ENCODE results near the gene UBE2QL1. TPM values are rescaled to one million over a fixed set of nuclear protein-coding genes. Genes with fewer than 3 reads are reported as not detected.

The UBE2QL1 gene
- total RNA-seq, 1 experiment from 2014 or later: not detected

DNA sequence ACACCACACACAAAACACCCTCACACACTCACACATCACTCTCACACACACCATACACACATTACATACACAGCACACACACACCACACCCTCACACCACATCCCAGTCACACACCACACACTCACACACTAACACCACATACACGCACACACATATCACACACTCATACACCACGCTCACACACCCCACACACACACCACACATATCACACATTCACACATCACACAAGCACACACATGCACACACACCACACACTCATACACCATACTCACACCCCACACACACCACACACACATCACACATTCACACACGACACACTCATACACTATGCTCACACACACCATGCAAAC, 543 bp upstream of the UBE2QL1 start:
- Mint-ChIP-seq H3K36me3 (ENCODE audit: insufficient read depth, unreplicated experiment) (no peaks in the 10 kb centered on the region), H3K9me3 (ENCODE audit: unreplicated experiment) (peaks cover under 1% of the 10 kb centered on the region), H3K27ac (ENCODE audit: unreplicated experiment) (no peak overlapping the region), H3K27me3 (ENCODE audit: insufficient read depth, unreplicated experiment) (peaks cover 26% of the 10 kb centered on the region), H3K4me3 (ENCODE audit: unreplicated experiment) (no peak overlapping the region), H3K4me1 (ENCODE audit: low read depth, unreplicated experiment) (peaks cover 9% of the 10 kb centered on the region)
- POLR2A ChIA-PET: no interaction called here
- 0 out of 2 replicates have a peak, but pooled peaks cover 2% of the 10 kb centered on the region for H3K27me3 ChIP-seq (replicated peaks; ENCODE audit: control insufficient read depth, insufficient read depth, low read length)
- H3K9me3 ChIP-seq: no peaks in the 10 kb centered on the region
- DNase-seq: no peak
- H3K4me3 ChIP-seq (ENCODE audit: low read depth, low read length): no peak overlapping the region
- CTCF ChIA-PET: no interaction called here
- H3K4me1 ChIP-seq: peaks cover 4% of the 10 kb centered on the region
- H3K36me3 ChIP-seq (ENCODE audit: control insufficient read depth, insufficient read depth, low read length): no peaks in the 10 kb centered on the region
- intact Hi-C loops (cut with micrococcal nuclease; ENCODE audit: unreplicated experiment): loop anchor here (1.0 kb wide), 1 partner anchor 64 kb away; no protein-coding TSS in a partner anchor
- BruUV-seq (replicated peaks): no TSS peak
- TF ChIP-seq, protein P1, sequence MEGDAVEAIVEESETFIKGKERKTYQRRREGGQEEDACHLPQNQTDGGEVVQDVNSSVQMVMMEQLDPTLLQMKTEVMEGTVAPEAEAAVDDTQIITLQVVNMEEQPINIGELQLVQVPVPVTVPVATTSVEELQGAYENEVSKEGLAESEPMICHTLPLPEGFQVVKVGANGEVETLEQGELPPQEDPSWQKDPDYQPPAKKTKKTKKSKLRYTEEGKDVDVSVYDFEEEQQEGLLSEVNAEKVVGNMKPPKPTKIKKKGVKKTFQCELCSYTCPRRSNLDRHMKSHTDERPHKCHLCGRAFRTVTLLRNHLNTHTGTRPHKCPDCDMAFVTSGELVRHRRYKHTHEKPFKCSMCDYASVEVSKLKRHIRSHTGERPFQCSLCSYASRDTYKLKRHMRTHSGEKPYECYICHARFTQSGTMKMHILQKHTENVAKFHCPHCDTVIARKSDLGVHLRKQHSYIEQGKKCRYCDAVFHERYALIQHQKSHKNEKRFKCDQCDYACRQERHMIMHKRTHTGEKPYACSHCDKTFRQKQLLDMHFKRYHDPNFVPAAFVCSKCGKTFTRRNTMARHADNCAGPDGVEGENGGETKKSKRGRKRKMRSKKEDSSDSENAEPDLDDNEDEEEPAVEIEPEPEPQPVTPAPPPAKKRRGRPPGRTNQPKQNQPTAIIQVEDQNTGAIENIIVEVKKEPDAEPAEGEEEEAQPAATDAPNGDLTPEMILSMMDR (IDR thresholded peaks at IDR 0.05; ENCODE audit: insufficient read depth in 1 of 2, low read depth in 1 of 2, low read length in 1 of 2, severe bottlenecking in 1 of 2, unreplicated experiment in 1 of 2): no peak

DNA sequence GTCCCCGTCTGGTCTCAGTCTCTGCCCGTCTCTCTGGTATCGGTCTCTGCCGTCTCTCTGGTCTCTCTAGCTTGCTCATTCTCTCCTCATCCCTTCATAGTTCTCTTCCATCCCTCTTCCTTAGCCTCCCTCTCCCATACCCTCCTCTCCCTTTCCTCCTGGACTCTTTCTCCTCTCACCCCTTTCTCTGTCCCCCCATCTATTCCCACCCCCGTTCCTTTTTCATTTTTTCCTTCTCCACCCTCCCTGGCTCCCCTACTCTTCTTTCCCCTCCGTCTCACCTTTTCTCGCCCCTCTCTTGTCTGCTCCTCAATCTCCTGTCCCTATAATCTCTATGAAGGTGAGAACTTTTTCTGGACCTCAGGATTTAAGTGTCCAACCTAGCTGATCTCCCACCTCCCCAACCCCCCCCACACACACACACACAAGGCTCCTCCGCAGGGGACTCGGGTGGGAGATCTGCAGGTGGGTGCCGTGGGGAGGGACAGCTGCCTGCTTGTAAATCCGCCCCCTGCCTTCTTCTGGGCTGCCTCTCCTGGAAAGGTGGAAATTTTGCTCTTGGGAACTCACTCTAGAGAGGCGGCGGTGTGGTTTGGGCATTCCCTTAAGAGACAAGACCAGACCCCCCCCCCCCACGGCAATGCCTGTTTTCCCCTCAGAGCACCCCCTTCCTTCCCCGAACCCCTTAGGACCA, 953 bp downstream of the UBE2QL1 start:
- no peak overlapping the region for H3K4me3 ChIP-seq (ENCODE audit: low read depth, low read length)
- no peaks in the 10 kb centered on the region for H3K36me3 ChIP-seq (ENCODE audit: control insufficient read depth, insufficient read depth, low read length)
- no peak for DNase-seq
- intact Hi-C loops (cut with micrococcal nuclease; ENCODE audit: unreplicated experiment): no loop called here
- Mint-ChIP-seq H3K36me3 (ENCODE audit: insufficient read depth, unreplicated experiment) (no peaks in the 10 kb centered on the region), H3K27ac (ENCODE audit: unreplicated experiment) (no peak overlapping the region), H3K4me1 (ENCODE audit: low read depth, unreplicated experiment) (peaks cover 9% of the 10 kb centered on the region), H3K4me3 (ENCODE audit: unreplicated experiment) (no peak overlapping the region), H3K27me3 (ENCODE audit: insufficient read depth, unreplicated experiment) (peaks cover 26% of the 10 kb centered on the region), H3K9me3 (ENCODE audit: unreplicated experiment) (no peaks in the 10 kb centered on the region)
- ChIA-PET POLR2A (no interaction called here), CTCF (no interaction called here)
- TF ChIP-seq, protein P1 (IDR thresholded peaks at IDR 0.05; ENCODE audit: insufficient read depth in 1 of 2, low read depth in 1 of 2, low read length in 1 of 2, severe bottlenecking in 1 of 2, unreplicated experiment in 1 of 2): no peak
- H3K27me3 ChIP-seq (replicated peaks; ENCODE audit: control insufficient read depth, insufficient read depth, low read length): 0 out of 2 replicates have a peak, but pooled peaks cover 2% of the 10 kb centered on the region
- no TSS peak for BruUV-seq (replicated peaks)
- peaks cover 4% of the 10 kb centered on the region for H3K4me1 ChIP-seq
- no peaks in the 10 kb centered on the region for H3K9me3 ChIP-seq

DNA sequence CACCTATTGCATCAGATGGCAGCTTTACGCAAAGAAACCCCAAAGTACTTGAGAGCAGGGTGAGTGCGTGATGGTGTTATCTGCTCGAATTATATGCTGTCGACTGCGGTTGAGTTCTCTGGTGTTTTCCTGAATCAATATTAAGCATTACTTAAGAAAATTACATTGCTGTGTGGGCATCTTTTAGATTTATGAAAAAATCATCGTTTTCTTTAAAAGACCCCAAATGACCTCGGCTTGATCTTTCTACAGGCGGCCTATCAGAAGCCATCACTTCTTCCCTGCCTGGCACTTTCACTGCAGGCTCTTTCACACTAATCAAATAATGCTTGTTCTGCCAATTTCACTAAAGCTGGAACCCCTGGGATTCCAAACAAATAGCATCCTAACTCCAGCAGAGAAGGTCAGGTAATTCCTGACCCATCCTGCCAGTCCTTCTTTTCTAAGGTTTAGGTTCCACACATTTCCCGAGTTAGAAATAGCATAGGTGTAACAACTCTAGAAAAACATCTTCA, 1.7 kb downstream of the UBE2QL1 start:
- H3K4me3 ChIP-seq (ENCODE audit: low read depth, low read length): no peak overlapping the region
- H3K4me3 Mint-ChIP-seq (ENCODE audit: unreplicated experiment): no peak overlapping the region
- no TSS peak for BruUV-seq (replicated peaks)

More for the DNA sequence above, 1.7 kb downstream of the UBE2QL1 start:
- 0 out of 2 replicates have a peak, but pooled peaks cover 2% of the 10 kb centered on the region for H3K27me3 ChIP-seq (replicated peaks; ENCODE audit: control insufficient read depth, insufficient read depth, low read length)
- DNase-seq: no peak
- CTCF ChIA-PET: no interaction called here
- H3K27ac Mint-ChIP-seq (ENCODE audit: unreplicated experiment): no peak overlapping the region
- H3K27me3 Mint-ChIP-seq (ENCODE audit: insufficient read depth, unreplicated experiment): peaks cover 26% of the 10 kb centered on the region
- POLR2A ChIA-PET: no interaction called here
- H3K4me1 ChIP-seq: peaks cover 4% of the 10 kb centered on the region
- no peaks in the 10 kb centered on the region for H3K9me3 ChIP-seq
- peaks cover 9% of the 10 kb centered on the region for H3K4me1 Mint-ChIP-seq (ENCODE audit: low read depth, unreplicated experiment)
- TF ChIP-seq, protein P1 (IDR thresholded peaks at IDR 0.05; ENCODE audit: insufficient read depth in 1 of 2, low read depth in 1 of 2, low read length in 1 of 2, severe bottlenecking in 1 of 2, unreplicated experiment in 1 of 2): no peak
- no peaks in the 10 kb centered on the region for H3K9me3 Mint-ChIP-seq (ENCODE audit: unreplicated experiment)
- intact Hi-C loops (cut with micrococcal nuclease; ENCODE audit: unreplicated experiment): no loop called here
- no peaks in the 10 kb centered on the region for H3K36me3 ChIP-seq (ENCODE audit: control insufficient read depth, insufficient read depth, low read length)
- no peaks in the 10 kb centered on the region for H3K36me3 Mint-ChIP-seq (ENCODE audit: insufficient read depth, unreplicated experiment)
